Cardiac muscle cell (in vitro differentiated cells and primary cell): ENCODE data around the gene CPSF3. TPM values are rescaled to one million over a fixed set of nuclear protein-coding genes. Genes with fewer than 3 reads are reported as not detected.
"Not testable (repeated sequence)": the region's sequence is repeated elsewhere in the genome, so short reads cannot be mapped to it uniquely, and the experiment has no call there.

Experiments
- DNase-seq, 2 donors: peaks; one replicate each; pipeline versions ENCODE4 v3.0.0 to v3.0.0-alpha.2; 2010 to 2017; ENCODE audit warnings: low read depth in 1 of 2, low spot score in 1 of 2
- H3K27ac ChIP-seq: fragments of 200-600 bp; sonication (generic); 2 replicates; pipeline ENCODE4 v1.5.1; 2016
- H3K27me3 ChIP-seq: fragments of 200-600 bp; sonication (generic); 2 replicates; pipeline ENCODE4 v1.6.0; 2016; ENCODE audit warnings: control low read depth
- H3K36me3 ChIP-seq: fragments of 200-600 bp; sonication (generic); 2 replicates; pipeline ENCODE4 v1.5.1; 2016; ENCODE audit warnings: control low read depth
- H3K4me1 ChIP-seq: fragments of 200-600 bp; sonication (generic); 2 replicates; pipeline ENCODE4 v1.8.1; 2017; ENCODE audit warnings: low read depth, mild to moderate bottlenecking, mixed run types
- H3K4me3 ChIP-seq: fragments of 200-600 bp; sonication (generic); 2 replicates; pipeline ENCODE4 v1.5.1; 2016; ENCODE audit warnings: mild to moderate bottlenecking
- H3K9me3 ChIP-seq: fragments of 200-600 bp; sonication (generic); 2 replicates; pipeline ENCODE4 v1.5.1; 2017; ENCODE audit warnings: low read depth, mild to moderate bottlenecking, control low read depth
- polyA plus RNA-seq: library from polyadenylated mRNA; unstranded; fragments of >200 nt; fragmentation: Nextera tagmentation; extraction: Ambion mirVana; gene quantifications from 2 replicates; pipeline ENCODE4 v1.2.1, GENCODE V29; 2016
- total RNA-seq: library from RNA; depleted of rRNA; stranded (reverse); fragments of >200 nt; gene quantifications from 2 replicates; pipeline ENCODE4 v1.2.3, GENCODE V29; 2016
- TF ChIP-seq, protein P1 (sequence below): IDR thresholded peaks from 2 replicates; pipeline ENCODE4 v1.5.1; 2012; ENCODE audit warnings: low read depth, mild to moderate bottlenecking, low read length

CPSF3 gene
- total and polyA plus RNA-seq, 2 experiments from 2014 or later: 57.4 to 57.5 TPM

DNA sequence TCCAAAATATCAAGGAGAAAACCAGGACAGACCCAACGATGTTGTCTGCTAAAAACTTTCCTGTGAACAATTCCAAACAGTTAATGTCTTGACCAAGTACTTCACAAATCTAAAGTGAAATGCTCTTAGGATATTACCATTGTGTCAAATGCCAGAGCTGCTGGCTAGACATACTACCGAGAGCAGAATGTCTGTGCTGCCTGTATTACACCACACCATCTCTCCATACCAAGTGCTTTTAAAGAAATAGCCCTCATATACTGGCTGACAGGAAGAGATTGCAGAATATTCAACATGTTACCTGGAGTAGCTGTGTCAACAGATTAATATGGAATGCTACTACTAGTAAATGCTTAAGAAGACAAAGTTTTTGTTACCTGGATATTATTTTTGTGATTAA, 69.5 kb downstream of the CPSF3 start:
- Histone ChIP-seq H3K4me3 (no peak overlapping the region), H3K9me3 (no peaks in the 10 kb centered on the region), H3K36me3 (peaks cover 69% of the 10 kb centered on the region), H3K27ac (peak overlapping the region; percentile 32), H3K27me3 (no peaks in the 10 kb centered on the region), H3K4me1 (no peaks in the 10 kb centered on the region)
- no peak for DNase-seq
- TF ChIP-seq, protein P1, sequence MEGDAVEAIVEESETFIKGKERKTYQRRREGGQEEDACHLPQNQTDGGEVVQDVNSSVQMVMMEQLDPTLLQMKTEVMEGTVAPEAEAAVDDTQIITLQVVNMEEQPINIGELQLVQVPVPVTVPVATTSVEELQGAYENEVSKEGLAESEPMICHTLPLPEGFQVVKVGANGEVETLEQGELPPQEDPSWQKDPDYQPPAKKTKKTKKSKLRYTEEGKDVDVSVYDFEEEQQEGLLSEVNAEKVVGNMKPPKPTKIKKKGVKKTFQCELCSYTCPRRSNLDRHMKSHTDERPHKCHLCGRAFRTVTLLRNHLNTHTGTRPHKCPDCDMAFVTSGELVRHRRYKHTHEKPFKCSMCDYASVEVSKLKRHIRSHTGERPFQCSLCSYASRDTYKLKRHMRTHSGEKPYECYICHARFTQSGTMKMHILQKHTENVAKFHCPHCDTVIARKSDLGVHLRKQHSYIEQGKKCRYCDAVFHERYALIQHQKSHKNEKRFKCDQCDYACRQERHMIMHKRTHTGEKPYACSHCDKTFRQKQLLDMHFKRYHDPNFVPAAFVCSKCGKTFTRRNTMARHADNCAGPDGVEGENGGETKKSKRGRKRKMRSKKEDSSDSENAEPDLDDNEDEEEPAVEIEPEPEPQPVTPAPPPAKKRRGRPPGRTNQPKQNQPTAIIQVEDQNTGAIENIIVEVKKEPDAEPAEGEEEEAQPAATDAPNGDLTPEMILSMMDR: no peak

DNA sequence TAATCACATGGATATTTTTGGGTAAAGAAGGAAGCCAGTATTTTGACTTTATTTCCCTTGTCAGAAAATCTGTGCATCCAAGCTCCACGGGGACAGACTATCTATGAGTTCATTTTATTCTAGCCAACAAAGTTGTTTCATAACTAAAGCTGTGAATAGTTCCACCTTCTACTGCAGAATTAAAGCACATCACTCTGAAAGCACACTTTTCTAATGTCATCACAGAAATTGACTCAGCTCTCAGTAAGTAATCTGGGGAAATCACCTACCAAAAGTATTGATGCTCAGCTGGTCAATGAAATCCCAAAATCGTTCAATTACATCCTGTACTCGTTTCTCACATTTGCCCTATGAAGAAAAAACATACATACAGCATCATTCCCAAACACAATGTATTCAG, 70.0 kb downstream of the CPSF3 start:
- no peak overlapping the region for H3K4me3 ChIP-seq
- H3K27me3 ChIP-seq: no peaks in the 10 kb centered on the region
- H3K4me1 ChIP-seq: no peaks in the 10 kb centered on the region
- no peak for DNase-seq
- TF ChIP-seq, protein P1: no peak
- peaks cover 65% of the 10 kb centered on the region for H3K36me3 ChIP-seq
- no peaks in the 10 kb centered on the region for H3K9me3 ChIP-seq
- no peak overlapping the region for H3K27ac ChIP-seq

DNA sequence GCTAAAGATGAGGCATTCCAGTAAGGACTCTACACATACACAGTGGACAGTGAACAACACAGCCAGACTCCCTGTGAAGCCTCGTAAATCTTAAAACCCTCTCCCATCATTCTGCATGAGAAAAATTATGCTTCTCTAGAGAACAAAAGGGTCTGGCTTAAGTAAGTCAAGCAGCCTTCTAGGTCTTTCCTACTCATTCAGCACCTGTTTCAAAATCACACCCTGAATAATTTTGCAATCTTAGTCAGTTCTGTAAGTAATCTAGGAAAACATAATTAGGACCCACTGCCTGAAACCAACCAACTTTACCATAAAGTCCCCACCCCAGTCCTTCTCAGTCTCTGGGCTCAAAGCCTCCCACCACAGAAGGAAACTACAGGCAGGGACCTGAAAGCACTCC, 70.6 kb downstream of the CPSF3 start:
- H3K36me3 ChIP-seq: peaks cover 60% of the 10 kb centered on the region
- TF ChIP-seq, protein P1: no peak

DNA sequence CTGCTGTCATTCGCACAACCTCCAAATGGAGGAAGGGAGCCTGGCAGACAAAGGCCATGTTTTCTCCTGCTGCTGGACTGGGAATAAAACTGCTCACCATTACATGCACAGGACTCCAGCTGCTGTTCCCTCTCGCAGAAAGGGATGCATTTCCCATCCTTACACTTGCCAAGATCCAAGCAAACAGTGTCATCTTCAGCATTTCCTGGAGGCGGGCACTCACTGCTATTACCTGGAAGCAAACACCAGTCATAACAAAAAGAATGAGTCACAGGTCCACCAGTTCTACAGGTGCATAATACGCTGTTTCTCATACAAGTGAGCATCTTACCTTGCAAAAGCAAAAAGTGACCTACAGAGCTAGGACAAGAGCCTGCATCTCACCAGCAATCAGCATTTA, 73.6 kb downstream of the CPSF3 start:
- TF ChIP-seq, protein P1: no peak
- peaks cover 46% of the 10 kb centered on the region for H3K36me3 ChIP-seq
- H3K4me3 ChIP-seq: no peak overlapping the region
- no peak for DNase-seq
- no peaks in the 10 kb centered on the region for H3K4me1 ChIP-seq
- H3K27ac ChIP-seq: no peak overlapping the region
- no peaks in the 10 kb centered on the region for H3K27me3 ChIP-seq
- H3K9me3 ChIP-seq: no peaks in the 10 kb centered on the region

More for the DNA sequence above, 70.6 kb downstream of the CPSF3 start:
- Histone ChIP-seq H3K27me3 (no peaks in the 10 kb centered on the region), H3K4me3 (no peak overlapping the region), H3K4me1 (no peaks in the 10 kb centered on the region), H3K9me3 (no peaks in the 10 kb centered on the region), H3K27ac (no peak overlapping the region)
- DNase-seq: no peak

DNA sequence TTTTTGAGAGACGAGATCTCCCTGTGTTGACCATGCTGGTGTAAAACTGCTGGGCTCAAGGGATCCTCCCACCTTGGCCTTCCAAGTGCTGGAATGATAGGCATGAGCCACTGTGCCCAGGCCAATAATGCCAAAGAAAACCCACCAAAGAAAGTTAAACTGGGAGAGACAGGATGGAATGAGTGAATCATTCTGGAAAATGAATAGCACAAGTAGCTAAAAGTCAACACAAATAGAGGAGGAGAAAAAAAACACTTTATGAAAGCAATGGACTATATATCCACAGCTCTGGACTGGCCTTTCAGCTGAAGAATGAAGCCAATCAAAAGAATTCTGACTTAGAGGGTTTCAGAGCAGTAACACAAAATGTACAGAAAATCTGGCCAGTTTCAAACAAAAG, 74.8 kb downstream of the CPSF3 start:
- H3K4me1 ChIP-seq: no peaks in the 10 kb centered on the region
- H3K9me3 ChIP-seq: no peaks in the 10 kb centered on the region
- peaks cover 41% of the 10 kb centered on the region for H3K36me3 ChIP-seq
- no peak overlapping the region for H3K4me3 ChIP-seq
- H3K27ac ChIP-seq: no peak overlapping the region
- TF ChIP-seq, protein P1: no peak
- H3K27me3 ChIP-seq: no peaks in the 10 kb centered on the region
- DNase-seq: no peak

DNA sequence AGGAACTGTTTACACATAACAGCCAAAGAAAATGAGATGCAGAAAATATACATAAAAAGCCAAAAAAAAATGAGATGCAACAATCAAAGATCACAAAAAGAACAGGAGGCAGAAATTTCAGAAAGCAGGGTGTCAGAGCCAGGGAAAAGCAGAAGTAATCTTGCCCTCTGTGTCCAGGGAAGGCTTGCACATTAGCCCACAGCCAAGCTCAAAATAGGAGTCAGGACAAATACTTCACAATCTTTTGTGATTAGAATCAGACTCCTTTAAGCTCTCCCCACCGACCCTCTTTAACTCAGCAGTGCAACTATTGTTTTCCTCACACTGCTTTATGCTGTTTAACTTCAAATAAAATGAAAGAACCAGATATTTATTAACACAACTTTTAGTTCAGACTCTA, 85.5 kb downstream of the CPSF3 start:
- H3K27me3 ChIP-seq: no peaks in the 10 kb centered on the region
- H3K4me3 ChIP-seq: no peak overlapping the region
- peaks cover 16% of the 10 kb centered on the region for H3K4me1 ChIP-seq
- peaks cover 9% of the 10 kb centered on the region for H3K36me3 ChIP-seq
- peak overlapping the region; percentile 94 for H3K27ac ChIP-seq
- TF ChIP-seq, protein P1: no peak
- no peaks in the 10 kb centered on the region for H3K9me3 ChIP-seq
- peak in 1 of 2 donors; percentile 48 for DNase-seq

DNA sequence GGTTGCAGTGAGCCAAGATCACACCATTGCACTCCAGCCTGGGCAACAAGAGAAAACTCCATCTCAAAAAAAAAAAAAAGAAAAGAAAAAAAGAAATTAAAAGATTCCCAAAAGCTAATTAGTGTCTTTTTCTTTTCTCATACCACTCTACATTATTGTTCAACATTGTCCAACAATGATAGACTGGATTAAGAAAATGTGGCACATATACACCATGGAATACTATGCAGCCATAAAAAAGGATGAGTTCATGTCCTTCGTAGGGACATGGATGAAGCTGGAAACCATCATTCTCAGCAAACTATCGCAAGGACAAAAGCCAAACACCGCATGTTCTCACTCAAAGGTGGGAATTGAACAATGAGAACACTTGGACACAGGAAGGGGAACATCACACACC, 90.5 kb downstream of the CPSF3 start:
- not testable (repeated sequence) for H3K4me1 ChIP-seq, H3K9me3 ChIP-seq, H3K4me3 ChIP-seq, DNase-seq, H3K27ac ChIP-seq, H3K27me3 ChIP-seq, H3K36me3 ChIP-seq
